A549 (cell line): ENCODE data around the gene DCLK1. TPM values are rescaled to one million over a fixed set of nuclear protein-coding genes. Genes with fewer than 3 reads are reported as not detected.

ENCODE experiments used
- ATAC-seq, 2 experiments: fragments of 200-7000 bp in 1 of 2; fragments of >200 bp in 1 of 2; cut with Nextera tagmentation in 1 of 2; cut with Tn5 transposase in 1 of 2; 3 replicates each; pipeline versions ENCODE4 v1.8.0 to v1.9.1; 2018 to 2020; ENCODE audit warnings: mild to moderate bottlenecking in 1 of 2, moderate library complexity in 1 of 2
- CTCF ChIA-PET: fragments of 300-600 bp; sonication (Branson Sonifier 250); formaldehyde crosslinking; extraction: SDS; loops from one replicate; lab custom pipeline; 2021; ENCODE audit warnings: antibody characterized with exemption, inconsistent platforms; lab: Yijun Ruan, JAX
- POLR2A ChIA-PET: fragments of 350-600 bp; formaldehyde crosslinking; extraction: SDS; loops from one replicate; lab custom pipeline; 2021; ENCODE audit warnings: antibody characterized with exemption, inconsistent platforms; lab: Yijun Ruan, JAX
- DNase-seq, 2 experiments: peaks; one replicate each; pipeline versions ENCODE4 v3.0.0 to v3.0.0-alpha.2; 2011 to 2016; ENCODE audit warnings: low read depth in 1 of 2, low spot score in 1 of 2
- FAIRE-seq: peaks from 2 replicates; lab custom pipeline; 2011; peaks lifted over from hg19 to GRCh38; lab: Jason Lieb, UNC
- H3K27ac ChIP-seq, 2 experiments: fragments of >200 bp; sonication (Bioruptor Twin); formaldehyde crosslinking; 3 replicates each; pipeline ENCODE4 v1.5.1; 2016 to 2017
- H3K4me1 ChIP-seq: fragments of >200 bp; sonication (Bioruptor Twin); formaldehyde crosslinking; 3 replicates; pipeline ENCODE4 v1.6.1; 2016
- H3K4me2 ChIP-seq: fragments of >200 bp; sonication (Bioruptor Twin); formaldehyde crosslinking; 3 replicates; pipeline ENCODE4 v1.6.1; 2016
- H3K4me3 ChIP-seq: fragments of >200 bp; sonication (Bioruptor Twin); formaldehyde crosslinking; 3 replicates; pipeline ENCODE4 v1.5.1; 2016
- H3K9me3 ChIP-seq: fragments of >200 bp; sonication (Bioruptor Twin); formaldehyde crosslinking; 3 replicates; pipeline ENCODE4 v1.6.1; 2016
- BHLHE40 ChIP-seq: IDR thresholded peaks from 2 replicates; pipeline ENCODE4 v1.6.1; 2012; ENCODE audit warnings: low read depth, low read length, inconsistent platforms
- CEBPB ChIP-seq, 2 experiments: fragments of >200 bp in 1 of 2; sonication (Bioruptor Twin) in 1 of 2; formaldehyde crosslinking in 1 of 2; IDR thresholded peaks; 2 replicates each; pipeline ENCODE4 v1.6.1; 2012 to 2016
- CHD2 ChIP-seq: fragments of 150-350 bp; IDR thresholded peaks from 2 replicates; pipeline ENCODE4 v1.6.1; 2014; ENCODE audit warnings: low read length; ENCODE audit not compliant: partially characterized antibody
- CHD4 ChIP-seq: fragments of 200-600 bp; sonication (generic); IDR thresholded peaks from 2 replicates; pipeline ENCODE4 v1.6.1; 2016; ENCODE audit warnings: antibody characterized with exemption, mild to moderate bottlenecking, borderline replicate concordance
- EHF ChIP-seq: fragments of 250-450 bp; sonication (Bioruptor Pico); IDR thresholded peaks from 2 replicates; pipeline ENCODE4 v1.5.0; 2020; ENCODE audit warnings: mild to moderate bottlenecking
- EHMT2 ChIP-seq: fragments of 200-600 bp; sonication (generic); IDR thresholded peaks from 2 replicates; pipeline ENCODE4 v1.6.1; 2016; ENCODE audit warnings: antibody characterized with exemption, low read depth, mild to moderate bottlenecking, moderate library complexity
- FOSL2 ChIP-seq, 2 experiments: fragments of 450-650 bp in 1 of 2; fragments of >200 bp in 1 of 2; sonication (Bioruptor Twin) in 1 of 2; formaldehyde crosslinking; IDR thresholded peaks; 2 replicates each; pipeline versions ENCODE4 v1.5.0 to v1.6.1; 2016 to 2020; ENCODE audit warnings: mild to moderate bottlenecking in 1 of 2, moderate library complexity in 1 of 2
- GATA3 ChIP-seq: IDR thresholded peaks from 2 replicates; pipeline ENCODE4 v1.6.1; 2012; ENCODE audit warnings: borderline replicate concordance
- HEYL ChIP-seq: fragments of 250-450 bp; sonication (Bioruptor Pico); IDR thresholded peaks from 2 replicates; pipeline ENCODE4 v1.8.0; 2021; ENCODE audit warnings: mild to moderate bottlenecking, moderate library complexity
- HOXA7 ChIP-seq: fragments of 250-450 bp; sonication (Bioruptor Pico); IDR thresholded peaks from 2 replicates; pipeline ENCODE4 v1.5.0; 2020; ENCODE audit warnings: mild to moderate bottlenecking, moderate library complexity
- HOXB13 ChIP-seq: fragments of 250-450 bp; sonication (Bioruptor Pico); IDR thresholded peaks from 2 replicates; pipeline ENCODE4 v1.5.0; 2020; ENCODE audit warnings: low read depth, mild to moderate bottlenecking, moderate library complexity
- JUN ChIP-seq, 2 experiments: fragments of >200 bp; sonication (Bioruptor Twin); formaldehyde crosslinking; IDR thresholded peaks; 2 replicates in 1 of 2; 3 replicates in 1 of 2; pipeline ENCODE4 v1.6.1; 2016 to 2017
- MYC ChIP-seq: IDR thresholded peaks from 2 replicates; pipeline ENCODE4 v1.6.1; 2012; ENCODE audit warnings: mild to moderate bottlenecking, inconsistent platforms, low read length, improper control_type of control experiment, borderline replicate concordance
- RAD21 ChIP-seq, 2 experiments: fragments of >200 bp in 1 of 2; sonication (Bioruptor Twin) in 1 of 2; formaldehyde crosslinking in 1 of 2; IDR thresholded peaks in 1 of 2; conservative IDR thresholded peaks in 1 of 2; 2 replicates in 1 of 2; 3 replicates in 1 of 2; pipeline ENCODE4 v1.6.1; 2012 to 2018; ENCODE audit warnings: inconsistent platforms in 1 of 2
- RARB ChIP-seq: fragments of 250-450 bp; sonication (Bioruptor Pico); IDR thresholded peaks from 2 replicates; pipeline ENCODE4 v1.8.0; 2021; ENCODE audit warnings: mild to moderate bottlenecking, moderate library complexity
- RCOR1 ChIP-seq: fragments of 150-350 bp; IDR thresholded peaks from 2 replicates; pipeline ENCODE4 v1.6.1; 2014; ENCODE audit warnings: antibody characterized with exemption, low read length, low read depth
- TP53 ChIP-seq: fragments of 250-450 bp; sonication (Bioruptor Pico); IDR thresholded peaks from 2 replicates; pipeline ENCODE4 v1.5.0; 2021; ENCODE audit warnings: mild to moderate bottlenecking, moderate library complexity
- ZFP36 ChIP-seq: fragments of 450-650 bp; IDR thresholded peaks from 2 replicates; pipeline ENCODE4 v1.6.1; 2014; ENCODE audit warnings: borderline replicate concordance; ENCODE audit not compliant: partially characterized antibody
- ZNF302 ChIP-seq: fragments of 250-450 bp; sonication (Bioruptor Pico); IDR thresholded peaks from 2 replicates; pipeline ENCODE4 v1.9.0; 2021; ENCODE audit warnings: inconsistent platforms, mild to moderate bottlenecking, moderate library complexity
- ZSCAN20 ChIP-seq: fragments of 250-450 bp; sonication (Bioruptor Pico); IDR thresholded peaks from 2 replicates; pipeline ENCODE4 v1.8.0; 2022; ENCODE audit warnings: mild to moderate bottlenecking, moderate library complexity
- WGBS: methylation state at CpG from one replicate; pipeline ENCODE4 v1.1.6; 2017; ENCODE audit errors: missing lambda C conversion rate; 5-methylcytosine and 5-hydroxymethylcytosine counted together
- polyA plus RNA-seq, 4 experiments: library from polyadenylated mRNA; depleted of rRNA in 3 of 4; stranded (reverse); fragments of >200 nt; fragmentation: RNase III in 1 of 4; extraction: RNeasy Plus Mini Kit Qiagen cat#74134 plus additional on column Dnase treatment in 1 of 4; gene quantifications; 2 replicates in 3 of 4; 3 replicates in 1 of 4; pipeline ENCODE4 v1.2.3, GENCODE V29; 2011 to 2017
- TF ChIP-seq, protein P1 (sequence below): IDR thresholded peaks from 2 replicates; pipeline ENCODE4 v1.6.1; 2012
- TF ChIP-seq, protein P2 (sequence below): fragments of 250-450 bp; sonication (Bioruptor Pico); IDR thresholded peaks from 2 replicates; pipeline ENCODE4 v1.5.0; 2020; ENCODE audit warnings: low read depth, mild to moderate bottlenecking, moderate library complexity

Gene DCLK1
- polyA plus RNA-seq, 2 of the 4 experiments (the other 2 are of a cell fraction): 0.13 to 0.21 TPM

DNA sequence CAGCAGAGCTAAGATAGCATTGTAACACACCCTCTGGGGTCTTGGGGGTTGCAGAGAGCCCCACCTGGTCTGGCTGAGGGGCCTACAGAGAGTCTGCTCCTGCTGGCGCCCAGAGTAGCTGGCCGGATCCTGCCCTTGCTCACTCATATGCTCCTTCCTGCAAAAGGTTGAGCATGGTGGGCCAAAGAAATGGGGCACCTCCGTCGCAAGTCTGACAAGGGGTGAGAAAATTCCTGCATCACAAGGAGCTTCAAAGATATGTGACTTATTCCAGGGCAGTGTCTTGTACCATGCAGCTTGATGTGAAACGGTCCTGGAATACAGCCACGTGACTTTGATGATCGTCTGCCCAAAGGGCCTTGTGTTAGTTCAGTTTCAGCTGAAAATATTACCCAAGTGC is 218.3 kb downstream of the DCLK1 start:
- Histone ChIP-seq H3K4me1 (no peaks in the 10 kb centered on the region), H3K4me2 (no peak overlapping the region), H3K4me3 (no peak overlapping the region), H3K9me3 (no peaks in the 10 kb centered on the region), H3K27ac (no peak overlapping the region)
- POLR2A ChIA-PET: no interaction called here
- FAIRE-seq: no peak
- CTCF ChIA-PET: interaction anchor here (1.6 kb wide), 1 partner anchor 18 kb away, joined by 3 read pairs; no protein-coding TSS in a partner anchor
- DNase-seq: no peak
- no peak for ATAC-seq
- no peak for TF ChIP-seq CHD4
- TF ChIP-seq RAD21 (conservative IDR thresholded peaks at IDR 0.05 in 1 of 2, IDR thresholded peaks at IDR 0.05 in 1 of 2): no peak
- no peak for TF ChIP-seq ZSCAN20 (CRISPR knock-in tag)
- TF ChIP-seq CEBPB (IDR thresholded peaks at IDR 0.05): no peak
- TF ChIP-seq, protein P1, sequence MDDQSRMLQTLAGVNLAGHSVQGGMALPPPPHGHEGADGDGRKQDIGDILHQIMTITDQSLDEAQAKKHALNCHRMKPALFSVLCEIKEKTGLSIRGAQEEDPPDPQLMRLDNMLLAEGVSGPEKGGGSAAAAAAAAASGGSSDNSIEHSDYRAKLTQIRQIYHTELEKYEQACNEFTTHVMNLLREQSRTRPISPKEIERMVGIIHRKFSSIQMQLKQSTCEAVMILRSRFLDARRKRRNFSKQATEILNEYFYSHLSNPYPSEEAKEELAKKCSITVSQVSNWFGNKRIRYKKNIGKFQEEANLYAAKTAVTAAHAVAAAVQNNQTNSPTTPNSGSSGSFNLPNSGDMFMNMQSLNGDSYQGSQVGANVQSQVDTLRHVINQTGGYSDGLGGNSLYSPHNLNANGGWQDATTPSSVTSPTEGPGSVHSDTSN: no peak
- no peak for TF ChIP-seq FOSL2 (IDR thresholded peaks at IDR 0.05)
- TF ChIP-seq FOSL2 (CRISPR knock-in tag; IDR thresholded peaks at IDR 0.05): no peak
- no peak for TF ChIP-seq CHD2
- no peak for TF ChIP-seq GATA3
- TF ChIP-seq HEYL: no peak
- no peak for TF ChIP-seq EHF (CRISPR knock-in tag)
- no peak for TF ChIP-seq HOXA7
- TF ChIP-seq, protein P2, sequence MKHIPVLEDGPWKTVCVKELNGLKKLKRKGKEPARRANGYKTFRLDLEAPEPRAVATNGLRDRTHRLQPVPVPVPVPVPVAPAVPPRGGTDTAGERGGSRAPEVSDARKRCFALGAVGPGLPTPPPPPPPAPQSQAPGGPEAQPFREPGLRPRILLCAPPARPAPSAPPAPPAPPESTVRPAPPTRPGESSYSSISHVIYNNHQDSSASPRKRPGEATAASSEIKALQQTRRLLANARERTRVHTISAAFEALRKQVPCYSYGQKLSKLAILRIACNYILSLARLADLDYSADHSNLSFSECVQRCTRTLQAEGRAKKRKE: no peak
- 75% methylated on average over 5 of the region's 7 CpGs for WGBS

DNA sequence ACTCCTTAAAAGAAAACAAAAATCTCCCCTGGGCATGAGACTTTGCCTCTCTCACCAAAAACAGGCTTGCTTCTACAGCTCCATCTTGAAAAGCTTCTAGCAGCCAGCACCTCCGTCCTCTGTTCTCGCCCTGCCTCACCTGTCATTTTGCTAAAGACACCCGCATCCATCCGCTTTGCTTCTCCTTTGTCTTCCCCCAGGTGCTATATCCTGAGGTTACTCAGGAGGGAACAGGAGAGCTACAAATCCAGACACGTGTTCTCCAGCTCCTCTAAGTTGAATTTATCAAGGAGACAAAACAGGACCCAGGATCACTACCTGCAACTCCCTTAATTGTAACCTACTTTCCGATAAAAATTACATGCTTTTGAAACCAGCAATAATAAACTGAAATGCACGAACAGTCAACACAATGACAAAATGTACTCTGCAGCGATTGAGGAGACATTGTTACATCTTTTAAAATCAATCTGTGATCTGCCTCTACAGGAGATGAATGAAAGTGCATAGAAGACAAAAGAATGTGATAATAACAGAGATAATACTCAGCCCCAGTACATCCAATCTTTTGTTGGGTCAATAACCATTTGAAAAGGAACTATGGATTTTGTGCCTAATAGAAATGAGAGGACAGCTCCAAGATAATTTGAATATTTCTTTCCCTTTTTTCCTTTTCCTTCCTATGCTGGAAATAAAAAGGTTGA is 221.2 kb downstream of the DCLK1 start:
- Histone ChIP-seq H3K4me3 (no peak overlapping the region), H3K4me2 (no peak overlapping the region), H3K27ac (no peak overlapping the region), H3K4me1 (no peaks in the 10 kb centered on the region), H3K9me3 (no peaks in the 10 kb centered on the region)
- TF ChIP-seq RCOR1: no peak
- TF ChIP-seq TP53: no peak
- TF ChIP-seq JUN (IDR thresholded peaks at IDR 0.05): no peak
- TF ChIP-seq HOXB13 (CRISPR knock-in tag): no peak
- DNase-seq (no peak), FAIRE-seq (no peak), ATAC-seq (no peak)
- ChIA-PET POLR2A (no interaction called here), CTCF (interaction anchor here (0.7 kb wide), 1 partner anchor 9 kb away, joined by 3 read pairs; no protein-coding TSS in a partner anchor)
- 65% methylated on average over 8 of the region's 8 CpGs for WGBS

DNA sequence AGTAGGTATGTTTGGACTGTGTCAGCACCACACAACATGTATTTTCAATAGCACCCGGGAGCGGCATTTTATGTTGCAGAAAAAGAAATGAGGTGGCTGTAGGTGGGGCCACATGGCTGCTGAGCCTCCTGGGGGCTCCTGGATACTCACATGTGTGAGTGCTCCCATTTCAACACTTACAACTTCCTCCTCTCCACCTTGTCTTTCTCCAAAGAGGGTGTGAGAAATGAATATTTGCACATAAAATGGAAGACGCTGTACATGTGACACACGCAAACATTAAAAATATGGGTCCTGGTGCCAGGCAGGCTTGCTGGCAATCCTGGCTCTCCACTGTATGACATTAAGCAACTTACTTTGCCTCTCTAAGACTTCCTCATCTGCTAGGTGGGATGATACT is 222.1 kb downstream of the DCLK1 start:
- 72% methylated on average over 4 of the region's 4 CpGs for WGBS
- CTCF ChIA-PET: interaction anchor here (1.0 kb wide), 1 partner anchor 91 kb away, joined by 4 read pairs; no protein-coding TSS in a partner anchor
- H3K4me1 ChIP-seq: no peaks in the 10 kb centered on the region

More for the DNA sequence above, 222.1 kb downstream of the DCLK1 start:
- POLR2A ChIA-PET: no interaction called here
- FAIRE-seq (no peak), DNase-seq (no peak), ATAC-seq (no peak)
- no peak for TF ChIP-seq RAD21 (conservative IDR thresholded peaks at IDR 0.05 in 1 of 2, IDR thresholded peaks at IDR 0.05 in 1 of 2)
- TF ChIP-seq MYC: no peak
- no peak for TF ChIP-seq BHLHE40
- TF ChIP-seq JUN (IDR thresholded peaks at IDR 0.05): no peak
- TF ChIP-seq EHMT2: no peak
- no peak for TF ChIP-seq HOXB13 (CRISPR knock-in tag)
- TF ChIP-seq ZNF302: no peak
- no peak for TF ChIP-seq RARB (CRISPR knock-in tag)
- TF ChIP-seq ZFP36: no peak
- Histone ChIP-seq H3K4me3 (no peak overlapping the region), H3K9me3 (no peaks in the 10 kb centered on the region), H3K4me2 (no peak overlapping the region), H3K27ac (no peak overlapping the region)
